Suprapubic skin (tissue), 4 donors: ENCODE measurements around the gene CMYA5.

Source experiments
- CTCF ChIP-seq, 2 donors: fragments of 200-600 bp in 1 of 2; fragments of 450-650 bp in 1 of 2; sonication (generic) in 1 of 2; IDR thresholded peaks; one replicate each; pipeline ENCODE4 v1.5.1; 2016 to 2019; ENCODE audit warnings: antibody characterized with exemption in 2 of 2, mild to moderate bottlenecking in 1 of 2, moderate library complexity in 1 of 2
- POLR2A ChIP-seq, 2 donors: fragments of 450-650 bp; IDR thresholded peaks; one replicate each; pipeline ENCODE4 v1.6.1; 2017; ENCODE audit warnings: antibody characterized with exemption in 2 of 2, mild to moderate bottlenecking in 2 of 2, moderate library complexity in 2 of 2
- POLR2AphosphoS5 ChIP-seq, 3 donors: sonication (generic); formaldehyde crosslinking; IDR thresholded peaks; one replicate each; pipeline ENCODE4 v1.6.1; 2017; ENCODE audit warnings: antibody characterized with exemption in 3 of 3

GRCh38 chr5:79686799-79687198, 2.8 kb upstream of the CMYA5 start:
- TF ChIP-seq POLR2A (IDR thresholded peaks at IDR 0.05) (no peak), CTCF (IDR thresholded peaks at IDR 0.05) (no peak), POLR2AphosphoS5 (IDR thresholded peaks at IDR 0.05) (no peak)
